K562 (cell line): ENCODE data around the gene REXO2. TPM values are rescaled to one million over a fixed set of nuclear protein-coding genes. Genes with fewer than 3 reads are reported as not detected.

ENCODE experiments used
- CREBBP ChIP-seq: IDR thresholded peaks from one replicate; pipeline ENCODE4 v1.6.1; 2012; ENCODE audit warnings: low read depth, mild to moderate bottlenecking, control low read depth, inconsistent platforms, low read length
- EP400 ChIP-seq: fragments of 450-650 bp; IDR thresholded peaks from 2 replicates; pipeline ENCODE4 v1.6.1; 2017; ENCODE audit warnings: antibody characterized with exemption, mild to moderate bottlenecking, moderate library complexity
- FIP1L1 ChIP-seq: fragments of 200-400 bp; formaldehyde crosslinking; IDR thresholded peaks from 2 replicates; pipeline ENCODE4 v1.6.1; 2018; ENCODE audit warnings: mild to moderate bottlenecking, low read depth, low read length; ENCODE audit not compliant: poor library complexity, severe bottlenecking
- FUS ChIP-seq: fragments of 200-400 bp; formaldehyde crosslinking; optimal IDR thresholded peaks from 2 replicates; pipeline ENCODE3; 2017; ENCODE audit warnings: low read depth, low read length
- MAFG ChIP-seq: fragments of 450-650 bp; conservative IDR thresholded peaks from 2 replicates; pipeline ENCODE4 v1.6.1; 2016; ENCODE audit warnings: missing genetic modification characterization, missing compliant biosample characterization
- MNT ChIP-seq, 2 experiments: fragments of 450-650 bp; conservative IDR thresholded peaks; 2 replicates each; pipeline ENCODE4 v1.6.1; 2017; ENCODE audit warnings: mild to moderate bottlenecking in 2 of 2, moderate library complexity in 2 of 2
- NCOA1 ChIP-seq: fragments of 450-650 bp; IDR thresholded peaks from 2 replicates; pipeline ENCODE4 v1.6.1; 2016; ENCODE audit warnings: low read depth
- NFIX ChIP-seq: fragments of 250-450 bp; sonication (Bioruptor Pico); IDR thresholded peaks from 2 replicates; pipeline ENCODE4 v1.4.0; 2020; ENCODE audit warnings: low read depth, mild to moderate bottlenecking, moderate library complexity
- NR2C1 ChIP-seq, 2 experiments: fragments of 450-650 bp; IDR thresholded peaks; 2 replicates each; pipeline ENCODE4 v1.6.1; 2017; ENCODE audit warnings: mild to moderate bottlenecking in 2 of 2, antibody characterized with exemption in 1 of 2, inconsistent platforms in 1 of 2, missing compliant biosample characterization in 1 of 2, missing genetic modification characterization in 1 of 2
- SREBF1 ChIP-seq: fragments of 150-350 bp; IDR thresholded peaks from 2 replicates; pipeline ENCODE4 v1.6.1; 2014; ENCODE audit warnings: antibody characterized with exemption, low read depth, low read length, borderline replicate concordance
- XRCC3 ChIP-seq: fragments of 450-650 bp; IDR thresholded peaks from 2 replicates; pipeline ENCODE4 v1.6.1; 2017; ENCODE audit warnings: mild to moderate bottlenecking, moderate library complexity
- ZNF395 ChIP-seq: fragments of 200-800 bp; sonication (Bioruptor generic); IDR thresholded peaks from 2 replicates; pipeline ENCODE4 v1.6.1; 2017; ENCODE audit warnings: missing genetic modification characterization, missing compliant biosample characterization
- polyA plus RNA-seq, 8 experiments: library from polyadenylated mRNA; depleted of rRNA in 4 of 8; stranded (reverse) in 5 of 8; unstranded in 3 of 8; fragments of >200 nt; fragmentation: Nextera tagmentation in 2 of 8; fragmentation: Illumina TruSeq in 1 of 8; extraction: Ambion mirVana in 2 of 8; extraction: Trizol in 1 of 8; gene quantifications; 2 replicates each; pipeline versions ENCODE4 v1.2.1 to v1.2.3, GENCODE V29; 2011 to 2014; ENCODE audit warnings: inconsistent platforms in 1 of 8, missing spikeins in 1 of 8
- total RNA-seq, 7 experiments: library from RNA; depleted of rRNA in 6 of 7; stranded (reverse); fragments of >200 nt in 6 of 7; fragmentation: Illumina TruSeq in 2 of 7; extraction: Trizol in 2 of 7; gene quantifications; 2 replicates each; pipeline versions ENCODE4 v1.2.1 to v1.2.3, GENCODE V29; 2011 to 2021; ENCODE audit warnings: low replicate concordance in 1 of 7
- TF ChIP-seq, protein P1 (sequence below), 2 experiments: fragments of 450-650 bp in 1 of 2; sonication (generic) in 1 of 2; formaldehyde crosslinking in 1 of 2; IDR thresholded peaks; 2 replicates each; pipeline versions ENCODE4 v1.7.1 to v1.9.0; 2016 to 2022; ENCODE audit warnings: inconsistent platforms in 1 of 2, mild to moderate bottlenecking in 1 of 2, missing genetic modification reagents in 1 of 2

The REXO2 gene
- total and polyA plus RNA-seq, 9 of the 15 experiments (the other 6 are each of a cell fraction or from before 2014, with no cell fraction given) = 143 to 370 (median 193) TPM

DNA sequence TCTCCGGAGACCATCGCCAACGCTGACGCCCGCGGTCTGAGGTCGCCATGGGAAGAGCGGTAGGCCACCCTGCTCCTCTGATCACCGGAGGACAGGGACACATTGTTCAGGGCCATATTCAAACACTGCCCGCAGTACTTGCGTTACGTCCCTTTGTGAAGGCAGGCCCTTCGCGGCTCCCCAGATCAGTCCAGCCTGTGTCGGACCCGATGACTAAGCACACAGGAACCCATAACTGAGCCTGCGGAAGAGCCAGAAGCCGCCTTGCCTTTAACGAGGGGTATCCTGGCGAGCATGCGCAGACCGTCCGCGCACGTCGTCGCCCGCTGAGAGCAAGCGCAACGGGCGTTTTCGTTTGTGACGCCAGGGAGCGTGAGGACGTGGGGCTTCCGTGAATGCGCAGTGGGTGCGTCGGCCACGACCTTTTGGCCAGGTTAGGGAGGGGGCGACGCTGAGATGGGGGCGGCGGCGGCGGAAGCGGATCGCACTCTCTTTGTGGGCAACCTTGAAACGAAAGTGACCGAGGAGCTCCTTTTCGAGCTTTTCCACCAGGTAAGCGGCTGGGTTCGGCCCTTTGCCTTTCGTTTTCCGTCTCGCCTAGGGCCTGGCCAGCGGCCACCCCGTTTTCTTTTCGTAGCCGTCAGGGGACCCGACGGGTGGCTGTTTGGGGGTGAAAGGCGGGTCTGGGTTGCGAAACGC is 38.9 kb upstream of the REXO2 start, which contains the start of the genes C11orf71 and RBM7 (continued):
- TF ChIP-seq, protein P1, sequence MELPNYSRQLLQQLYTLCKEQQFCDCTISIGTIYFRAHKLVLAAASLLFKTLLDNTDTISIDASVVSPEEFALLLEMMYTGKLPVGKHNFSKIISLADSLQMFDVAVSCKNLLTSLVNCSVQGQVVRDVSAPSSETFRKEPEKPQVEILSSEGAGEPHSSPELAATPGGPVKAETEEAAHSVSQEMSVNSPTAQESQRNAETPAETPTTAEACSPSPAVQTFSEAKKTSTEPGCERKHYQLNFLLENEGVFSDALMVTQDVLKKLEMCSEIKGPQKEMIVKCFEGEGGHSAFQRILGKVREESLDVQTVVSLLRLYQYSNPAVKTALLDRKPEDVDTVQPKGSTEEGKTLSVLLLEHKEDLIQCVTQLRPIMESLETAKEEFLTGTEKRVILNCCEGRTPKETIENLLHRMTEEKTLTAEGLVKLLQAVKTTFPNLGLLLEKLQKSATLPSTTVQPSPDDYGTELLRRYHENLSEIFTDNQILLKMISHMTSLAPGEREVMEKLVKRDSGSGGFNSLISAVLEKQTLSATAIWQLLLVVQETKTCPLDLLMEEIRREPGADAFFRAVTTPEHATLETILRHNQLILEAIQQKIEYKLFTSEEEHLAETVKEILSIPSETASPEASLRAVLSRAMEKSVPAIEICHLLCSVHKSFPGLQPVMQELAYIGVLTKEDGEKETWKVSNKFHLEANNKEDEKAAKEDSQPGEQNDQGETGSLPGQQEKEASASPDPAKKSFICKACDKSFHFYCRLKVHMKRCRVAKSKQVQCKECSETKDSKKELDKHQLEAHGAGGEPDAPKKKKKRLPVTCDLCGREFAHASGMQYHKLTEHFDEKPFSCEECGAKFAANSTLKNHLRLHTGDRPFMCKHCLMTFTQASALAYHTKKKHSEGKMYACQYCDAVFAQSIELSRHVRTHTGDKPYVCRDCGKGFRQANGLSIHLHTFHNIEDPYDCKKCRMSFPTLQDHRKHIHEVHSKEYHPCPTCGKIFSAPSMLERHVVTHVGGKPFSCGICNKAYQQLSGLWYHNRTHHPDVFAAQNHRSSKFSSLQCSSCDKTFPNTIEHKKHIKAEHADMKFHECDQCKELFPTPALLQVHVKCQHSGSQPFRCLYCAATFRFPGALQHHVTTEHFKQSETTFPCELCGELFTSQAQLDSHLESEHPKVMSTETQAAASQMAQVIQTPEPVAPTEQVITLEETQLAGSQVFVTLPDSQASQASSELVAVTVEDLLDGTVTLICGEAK (IDR thresholded peaks at IDR 0.05) = peak; percentile 8; the same call in 1 of the 2 replicates
- TF ChIP-seq, protein P1 (CRISPR knock-in tag; IDR thresholded peaks at IDR 0.05) = no peak
- TF ChIP-seq EP400 (peak; percentile 89), FIP1L1 (peak; percentile 75), NR2C1 (IDR thresholded peaks at IDR 0.05) (peak; percentile 79), NR2C1 (tag; IDR thresholded peaks at IDR 0.05) (peak; percentile 85), MAFG (peak; percentile 85), FUS (no peak), MNT (conservative IDR thresholded peaks at IDR 0.05) (peak; percentile 88 to 90), SREBF1 (no peak), CREBBP (no peak), XRCC3 (no peak), ZNF395 (CRISPR knock-in tag) (peak; percentile 36; the same call in 1 of the 2 replicates), NFIX (CRISPR knock-in tag) (no peak), NCOA1 (peak; percentile 25; the same call in 1 of the 2 replicates)
